Jurkat, Clone E6-1 (cell line): ENCODE measurements around the gene ADARB2.

Source experiments
- DNase-seq: peaks from one replicate; pipeline ENCODE4 v3.0.0-alpha.2; 2011; ENCODE audit warnings: low read depth, low spot score
- H3K4me3 ChIP-seq: 2 replicates; pipeline ENCODE4 v1.5.1; 2011; ENCODE audit warnings: mild to moderate bottlenecking, low read length, control low read depth, moderate library complexity

Gene ADARB2

DNA sequence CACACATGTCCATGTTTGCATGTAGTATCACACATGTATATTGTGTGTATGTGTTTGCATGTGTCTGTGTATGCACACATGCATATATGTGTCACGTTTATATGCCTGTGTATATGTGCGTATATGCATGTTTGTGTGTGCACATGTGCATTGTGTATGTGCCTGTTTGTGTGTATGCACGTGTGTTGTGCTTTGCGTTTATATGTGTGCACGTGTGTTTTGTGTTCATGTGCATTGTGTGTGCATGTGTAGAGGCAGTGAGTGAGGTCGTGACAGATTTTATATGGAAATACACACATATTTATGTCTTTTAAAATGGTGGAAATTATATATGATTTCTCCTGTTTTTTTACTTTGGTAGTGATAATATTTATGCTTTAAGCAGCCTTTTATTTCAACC lies 41.2 kb downstream of the ADARB2 start:
- no peak for DNase-seq
- H3K4me3 ChIP-seq, result no peak overlapping the region

DNA sequence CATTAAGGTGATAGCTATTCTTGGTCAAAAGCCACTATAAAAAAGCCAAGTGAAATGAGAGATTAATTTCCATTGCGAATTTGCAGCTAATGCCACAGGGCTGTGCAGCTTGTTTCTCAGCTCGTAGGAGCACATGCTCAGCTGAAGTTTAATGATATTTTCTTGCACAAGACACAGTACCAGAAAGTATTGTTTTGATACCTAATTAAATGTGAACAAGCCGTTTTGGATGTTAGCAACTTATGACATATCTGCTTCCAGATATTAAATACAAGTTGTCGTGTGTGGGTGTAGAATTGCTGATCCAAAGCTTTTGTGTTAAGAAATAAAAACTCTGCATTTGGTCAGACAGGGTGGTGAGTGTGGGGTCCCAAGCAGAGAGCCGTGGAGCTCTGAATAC lies 47.2 kb downstream of the ADARB2 start:
- DNase-seq, result no peak
- H3K4me3 ChIP-seq, result no peak overlapping the region

DNA sequence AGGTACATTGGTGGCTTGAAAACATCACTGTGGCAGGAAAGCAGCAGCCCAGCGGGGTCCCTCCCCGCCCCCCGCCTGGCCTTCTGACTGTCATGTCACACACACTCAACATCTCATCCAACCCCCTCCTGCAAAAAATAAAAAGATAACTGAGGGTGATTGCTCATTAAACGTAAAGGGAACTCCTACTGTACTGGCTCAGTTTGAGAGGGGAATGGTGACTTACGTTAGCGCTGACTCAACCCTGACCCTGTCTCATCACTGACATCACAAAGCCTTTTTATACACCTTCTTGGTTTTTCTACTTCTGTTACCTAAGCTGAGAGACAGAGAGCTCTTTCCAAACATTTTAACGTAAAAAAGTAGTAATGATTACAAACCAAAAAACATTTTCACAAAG lies 48.8 kb downstream of the ADARB2 start:
- no peak for DNase-seq
- H3K4me3 ChIP-seq, result no peak overlapping the region

DNA sequence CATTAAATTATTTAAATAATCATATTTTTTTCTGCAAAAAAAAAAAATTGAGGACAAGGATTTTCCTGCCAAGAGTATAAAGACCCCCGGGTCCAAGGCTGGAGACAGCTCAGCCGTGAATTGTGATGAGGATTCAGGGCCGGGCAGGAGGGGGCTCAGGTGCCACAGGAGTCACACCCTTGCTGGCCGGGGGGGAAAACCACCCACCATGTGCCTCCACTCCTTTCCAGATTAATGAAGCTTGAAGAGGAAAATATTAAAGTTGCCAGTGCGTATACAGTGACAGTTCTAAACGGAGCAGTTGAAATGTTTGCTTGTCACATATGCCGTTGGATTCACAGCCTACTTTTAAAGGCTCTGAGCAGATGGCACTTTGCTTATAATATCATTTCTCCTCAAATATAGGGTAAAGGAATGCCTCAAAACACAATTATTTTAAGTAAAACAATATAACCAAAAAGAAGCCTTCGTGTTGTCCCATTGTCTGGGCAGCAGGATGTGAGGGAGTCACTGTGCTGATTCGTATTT lies 49.6 kb downstream of the ADARB2 start:
- no peak overlapping the region for H3K4me3 ChIP-seq
- no peak for DNase-seq

DNA sequence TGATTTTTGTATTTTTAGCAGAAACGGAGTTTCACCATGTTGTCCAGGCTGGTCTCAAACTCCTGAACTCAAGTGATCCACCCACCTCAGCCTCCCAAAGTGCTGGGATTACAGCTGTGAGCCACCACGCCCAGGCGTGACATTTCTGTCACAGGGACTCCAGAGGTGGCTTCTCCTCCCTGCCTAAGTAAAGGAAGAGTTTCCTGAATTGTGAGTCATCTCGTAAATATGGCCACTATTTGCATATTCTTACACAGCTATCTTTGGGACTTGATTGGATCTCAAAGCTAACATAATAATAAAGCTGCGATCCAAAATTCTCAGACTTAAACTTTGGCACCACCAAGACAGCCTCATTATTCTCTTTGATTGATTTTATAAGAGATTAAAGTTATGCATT lies 50.1 kb downstream of the ADARB2 start:
- no peak for DNase-seq
- H3K4me3 ChIP-seq, result no peak overlapping the region

DNA sequence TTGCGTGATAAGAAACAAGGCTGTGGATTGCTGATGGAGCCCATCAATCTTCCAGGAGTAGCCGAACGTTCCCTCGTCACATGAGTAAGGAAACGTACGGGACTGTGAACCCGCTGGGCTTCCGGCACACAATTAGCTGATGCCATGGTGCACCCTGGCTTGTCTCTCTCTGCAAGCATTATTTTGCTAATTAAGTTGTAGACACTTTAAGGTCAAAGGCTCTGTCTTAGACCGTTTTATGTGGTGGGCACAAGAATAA lies 50.9 kb downstream of the ADARB2 start:
- no peak overlapping the region for H3K4me3 ChIP-seq
- no peak for DNase-seq

DNA sequence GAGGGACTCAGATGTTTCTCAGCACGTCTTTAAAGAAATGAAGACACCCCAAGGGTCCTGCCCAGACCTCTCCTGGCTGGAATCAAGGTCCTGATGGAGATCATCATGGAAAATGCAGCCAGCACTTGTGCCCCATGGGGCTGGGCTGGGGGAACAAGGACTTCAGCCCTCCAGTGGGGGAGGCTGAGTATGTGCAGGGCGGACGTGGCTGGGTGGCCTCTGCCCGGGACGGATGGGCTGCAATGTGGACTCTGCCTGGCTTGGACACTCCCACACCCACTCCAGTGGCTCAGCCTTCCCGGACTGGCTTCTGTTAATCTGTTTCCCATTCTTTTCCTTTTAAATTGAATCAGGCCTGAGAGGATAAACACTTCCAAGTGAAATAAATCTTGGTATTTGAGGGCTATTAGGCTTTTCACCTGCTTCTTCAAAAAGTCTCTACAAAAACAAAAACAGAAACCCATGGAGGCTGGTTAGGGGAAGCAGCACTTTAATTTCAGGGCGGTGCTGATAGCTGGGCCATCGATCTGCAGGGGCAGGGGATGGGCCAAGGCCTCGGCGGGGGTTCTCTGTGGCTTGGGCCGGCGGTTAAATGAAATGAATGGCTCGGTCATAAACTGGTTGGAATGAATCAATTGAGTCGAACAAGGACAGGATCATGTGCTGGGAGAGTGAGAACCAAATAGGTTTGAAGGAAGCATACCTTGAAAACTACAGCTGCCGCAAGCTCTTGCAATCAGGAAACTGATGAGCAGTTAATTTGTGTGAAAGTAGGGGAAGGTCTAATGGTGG lies 51.4 kb downstream of the ADARB2 start:
- no peak for DNase-seq
- no peak overlapping the region for H3K4me3 ChIP-seq

DNA sequence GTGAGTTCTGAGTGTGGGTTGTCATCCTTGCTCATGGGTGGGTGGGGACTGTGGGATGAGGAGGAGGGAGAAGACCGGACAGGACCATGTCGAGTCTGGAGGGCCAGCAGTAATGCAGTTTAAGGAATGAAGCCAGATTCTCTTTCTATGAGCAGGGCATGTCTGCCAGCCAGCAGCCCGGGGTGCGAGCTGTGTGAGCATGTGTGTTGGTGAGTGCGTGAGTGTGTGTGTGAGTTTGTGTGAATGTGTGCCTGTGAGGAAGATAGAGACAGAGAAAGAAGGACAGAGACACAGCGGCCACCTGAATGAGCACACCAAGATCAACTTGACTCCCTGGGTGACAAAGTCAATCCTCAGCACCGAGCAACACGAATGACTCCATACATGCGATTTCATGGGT lies 52.3 kb downstream of the ADARB2 start:
- DNase-seq, result no peak

DNA sequence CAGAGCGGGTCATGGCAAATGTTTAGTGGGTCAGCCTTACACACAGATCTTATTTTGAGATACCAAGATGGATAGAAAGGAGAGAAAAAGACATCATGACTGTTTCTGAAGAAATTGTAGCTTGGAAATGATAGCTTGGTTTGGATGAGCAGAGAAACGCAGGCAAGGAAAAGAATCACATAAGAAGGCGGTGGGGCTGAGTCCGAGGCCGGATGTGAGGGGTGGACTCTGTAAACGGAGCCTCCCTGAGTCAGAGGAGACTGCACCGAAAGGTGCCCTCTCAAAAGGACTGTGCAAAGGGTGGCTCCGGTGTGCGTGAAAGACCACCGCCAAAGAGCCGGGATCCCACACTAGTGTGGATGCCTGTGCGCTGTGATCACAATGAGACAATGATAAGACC lies 53.7 kb downstream of the ADARB2 start:
- DNase-seq, result no peak
- H3K4me3 ChIP-seq, result no peak overlapping the region

More for the DNA sequence above, 52.3 kb downstream of the ADARB2 start:
- H3K4me3 ChIP-seq, result no peak overlapping the region

DNA sequence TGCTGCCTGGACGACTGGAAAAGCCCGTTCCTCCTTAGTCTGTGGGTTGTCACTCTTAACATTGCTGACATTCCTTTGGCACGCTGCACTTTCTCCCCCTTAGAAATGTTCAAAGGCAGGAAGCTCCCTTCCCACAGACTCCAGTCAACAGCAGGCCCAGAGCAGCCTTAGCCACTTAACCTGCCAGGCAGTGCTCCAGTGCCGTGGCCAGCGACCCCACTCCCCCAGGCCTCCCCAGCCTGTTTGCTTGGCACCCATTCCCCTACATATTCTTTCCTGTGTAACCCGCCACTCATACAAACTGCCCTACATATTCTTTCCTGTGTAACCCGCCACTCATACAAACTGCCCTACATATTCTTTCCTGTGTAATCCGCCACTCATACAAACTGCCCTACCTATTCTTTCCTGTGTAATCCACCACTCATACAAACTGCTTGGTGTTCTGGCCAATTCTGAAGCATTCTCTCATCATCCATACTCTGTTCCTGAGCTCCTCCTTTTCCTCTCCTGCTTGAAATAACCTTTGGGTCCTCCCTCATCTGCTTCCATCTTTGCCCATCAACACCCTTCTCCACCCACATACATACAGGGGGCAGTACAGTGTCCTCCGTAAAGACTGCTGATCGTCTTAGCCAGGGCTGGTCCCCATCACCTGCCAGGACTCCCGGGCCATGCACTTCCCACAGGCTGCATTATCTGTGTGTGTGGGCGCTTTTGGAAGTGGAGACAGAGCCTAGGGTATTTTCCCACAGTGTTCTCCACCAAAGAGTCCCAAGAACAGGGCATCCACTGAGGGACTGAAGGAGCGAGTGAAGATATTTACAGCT lies 57.3 kb downstream of the ADARB2 start:
- no peak overlapping the region for H3K4me3 ChIP-seq
- DNase-seq, result no peak

DNA sequence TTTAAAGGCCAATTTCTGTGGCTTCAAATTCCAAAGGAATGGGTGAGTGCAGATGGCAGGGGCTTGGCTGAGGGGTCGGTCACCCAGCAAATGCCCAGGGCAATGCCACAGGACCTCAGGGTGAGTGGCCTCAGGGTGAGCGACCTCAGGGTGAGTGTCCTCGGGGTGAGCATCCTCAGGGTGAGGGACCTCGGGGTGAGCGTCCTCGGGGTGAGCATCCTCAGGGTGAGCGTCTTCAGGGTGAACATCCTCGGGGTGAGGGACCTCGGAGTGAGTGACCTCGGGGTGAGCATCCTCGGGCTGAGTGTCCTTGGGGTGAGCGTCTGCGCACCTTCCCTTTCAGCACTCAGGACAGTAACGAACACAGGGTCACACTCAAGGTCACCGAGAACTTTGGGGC lies 59.2 kb downstream of the ADARB2 start:
- DNase-seq, result no peak

DNA sequence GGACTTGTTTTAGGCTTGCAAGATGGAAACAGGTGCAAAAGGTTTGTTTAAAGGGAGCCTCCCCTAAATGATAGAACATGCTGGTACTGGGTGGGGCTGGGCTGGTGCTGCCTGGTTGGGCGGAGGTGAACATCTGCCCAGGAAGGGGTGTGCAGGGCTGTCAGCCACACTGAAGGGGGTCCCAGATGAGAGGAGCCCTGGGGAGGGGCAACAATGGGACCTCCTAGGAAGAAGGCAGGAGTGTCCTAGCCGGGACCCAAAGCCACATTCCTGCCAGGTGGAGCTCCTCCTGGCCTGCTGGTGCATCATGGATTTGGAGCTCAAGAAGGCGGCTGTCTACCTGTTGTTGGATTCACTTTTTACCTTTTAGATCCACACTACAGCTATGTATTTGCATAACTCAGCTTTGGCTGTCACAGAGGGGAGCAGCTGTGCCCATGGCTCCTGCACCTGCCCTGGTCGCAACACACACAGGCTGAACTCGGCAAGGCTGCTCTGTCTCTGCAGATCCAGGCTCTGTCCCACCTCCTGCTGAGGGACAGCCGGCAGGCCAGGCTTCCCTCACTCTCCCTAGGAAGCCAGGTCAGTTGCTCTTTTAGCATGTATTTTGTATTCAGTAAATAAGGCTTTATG lies 59.9 kb downstream of the ADARB2 start:
- no peak overlapping the region for H3K4me3 ChIP-seq
- no peak for DNase-seq

More for the DNA sequence above, 59.2 kb downstream of the ADARB2 start:
- no peak overlapping the region for H3K4me3 ChIP-seq

DNA sequence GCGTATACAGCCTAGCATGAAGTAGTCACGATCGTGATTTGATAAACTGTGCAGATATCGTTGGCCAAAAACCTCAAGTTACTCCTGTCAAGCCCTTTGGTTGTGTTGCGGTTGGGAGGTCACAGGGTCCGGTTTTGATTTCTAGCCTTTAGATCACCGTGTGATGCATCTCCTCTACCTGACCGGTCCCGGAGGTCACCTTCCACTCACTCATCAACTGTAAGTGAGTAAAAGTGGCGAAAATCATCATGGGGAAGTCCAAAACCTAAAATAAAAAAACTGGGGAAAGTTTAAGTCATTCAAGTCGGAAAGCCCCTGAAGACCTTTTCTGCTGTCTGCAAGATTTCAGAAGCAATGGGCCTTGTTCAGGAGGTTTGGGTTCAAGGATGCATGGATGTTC lies 62.8 kb downstream of the ADARB2 start:
- no peak for DNase-seq
- H3K4me3 ChIP-seq, result no peak overlapping the region

DNA sequence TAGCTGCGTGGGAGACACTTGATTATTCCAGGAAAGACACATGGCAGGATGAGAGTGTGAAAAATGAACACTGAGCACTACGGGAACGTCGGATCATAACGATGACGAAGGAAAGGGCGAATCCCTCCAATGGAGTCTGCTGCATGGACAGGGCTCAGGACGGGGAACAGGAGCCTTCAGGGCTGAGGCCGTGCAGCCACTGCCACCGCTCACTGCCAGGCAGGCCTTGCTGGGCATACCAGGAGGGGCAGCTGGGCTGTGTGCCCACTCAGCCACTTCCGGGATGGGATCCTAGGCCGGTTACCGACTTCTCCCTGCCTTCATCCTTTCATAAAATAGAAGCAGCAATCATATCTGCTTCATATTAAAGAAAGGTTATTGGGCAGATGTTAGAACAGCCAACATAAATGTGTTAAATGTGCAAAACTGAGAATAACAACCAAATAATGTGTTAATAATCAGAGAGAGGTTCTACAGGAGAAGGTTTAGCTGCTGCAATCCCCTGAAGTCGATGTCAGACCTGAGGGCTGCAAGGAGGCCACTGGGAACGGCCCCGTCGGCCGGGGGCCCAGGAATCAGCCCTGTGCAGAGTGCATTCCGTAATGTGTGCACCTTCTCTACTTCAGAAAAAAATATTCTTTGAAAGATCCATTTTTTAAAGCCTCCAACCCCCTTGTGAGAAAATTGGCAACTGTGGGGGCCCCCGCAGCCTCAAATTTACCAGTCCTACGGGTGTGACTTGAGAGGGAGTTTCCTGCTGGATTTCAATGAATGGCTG lies 63.6 kb downstream of the ADARB2 start:
- DNase-seq, result no peak
- H3K4me3 ChIP-seq, result no peak overlapping the region

DNA sequence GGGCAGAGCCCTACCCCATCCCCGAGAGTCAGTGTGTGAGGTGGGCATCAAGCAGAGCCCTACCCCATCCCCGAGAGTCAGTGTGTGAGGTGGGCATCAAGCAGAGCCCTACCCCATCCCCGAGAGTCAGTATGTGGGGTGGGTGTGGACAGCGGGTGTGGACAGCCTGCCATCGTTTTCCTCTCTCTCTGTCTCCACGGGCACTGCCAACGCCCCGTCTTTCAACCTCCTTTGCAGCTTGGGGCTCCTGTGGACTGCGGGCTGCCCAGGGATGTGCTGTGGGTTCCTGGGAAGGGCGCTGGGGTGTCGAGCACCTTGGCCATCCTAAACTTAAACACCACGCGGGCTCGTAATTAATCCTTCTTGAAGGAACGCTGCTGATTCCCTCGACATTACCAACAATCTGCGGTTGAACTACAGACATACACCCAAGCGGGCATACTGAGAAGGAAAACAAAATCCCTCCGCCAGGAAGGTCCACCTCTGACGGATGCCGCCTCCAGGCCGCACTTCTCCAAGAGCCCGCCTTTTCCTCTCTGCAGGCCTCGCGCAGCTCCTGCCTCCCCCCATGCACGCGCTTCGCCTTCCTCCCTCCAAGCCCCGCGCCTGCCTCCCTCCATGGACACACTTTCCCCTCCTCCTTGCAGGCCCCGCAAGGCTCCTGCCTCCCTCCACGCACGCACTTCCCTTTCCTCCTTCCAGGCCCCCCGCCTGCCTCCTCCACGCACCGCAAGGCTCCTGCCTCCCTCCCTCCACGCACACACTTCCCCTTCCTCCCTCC lies 65.1 kb downstream of the ADARB2 start:
- no peak for DNase-seq
- H3K4me3 ChIP-seq, result no peak overlapping the region

DNA sequence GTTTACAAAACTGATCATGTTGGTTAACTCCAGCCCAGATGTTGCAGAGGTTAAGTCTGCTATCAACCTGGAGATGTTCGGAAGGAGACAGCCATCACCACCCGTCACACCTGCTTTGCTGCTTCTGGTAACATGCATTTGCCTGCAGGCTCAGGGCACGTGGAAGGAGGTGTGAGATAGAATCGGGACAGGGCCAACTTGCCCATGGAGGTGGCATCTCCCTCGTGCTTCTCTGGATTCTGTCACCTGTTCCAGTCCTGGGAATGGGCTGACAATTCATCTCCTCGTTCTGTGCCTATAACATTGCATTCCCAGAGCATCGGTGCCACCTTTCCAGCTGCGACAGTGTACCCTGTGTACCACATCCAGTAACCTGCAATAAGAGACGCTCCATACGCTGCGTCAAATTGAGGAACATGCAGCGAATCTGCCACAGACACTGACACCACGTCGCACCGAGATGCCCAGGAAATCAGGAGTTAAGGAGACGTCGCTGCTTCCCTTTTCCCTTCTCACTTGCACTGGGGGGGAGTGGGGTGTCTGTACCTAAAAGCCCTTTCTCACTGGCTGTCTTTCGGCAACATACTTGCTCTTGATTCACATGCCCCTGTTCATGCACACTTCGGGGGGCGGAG lies 65.8 kb downstream of the ADARB2 start:
- H3K4me3 ChIP-seq, result no peak overlapping the region
- DNase-seq, result no peak

DNA sequence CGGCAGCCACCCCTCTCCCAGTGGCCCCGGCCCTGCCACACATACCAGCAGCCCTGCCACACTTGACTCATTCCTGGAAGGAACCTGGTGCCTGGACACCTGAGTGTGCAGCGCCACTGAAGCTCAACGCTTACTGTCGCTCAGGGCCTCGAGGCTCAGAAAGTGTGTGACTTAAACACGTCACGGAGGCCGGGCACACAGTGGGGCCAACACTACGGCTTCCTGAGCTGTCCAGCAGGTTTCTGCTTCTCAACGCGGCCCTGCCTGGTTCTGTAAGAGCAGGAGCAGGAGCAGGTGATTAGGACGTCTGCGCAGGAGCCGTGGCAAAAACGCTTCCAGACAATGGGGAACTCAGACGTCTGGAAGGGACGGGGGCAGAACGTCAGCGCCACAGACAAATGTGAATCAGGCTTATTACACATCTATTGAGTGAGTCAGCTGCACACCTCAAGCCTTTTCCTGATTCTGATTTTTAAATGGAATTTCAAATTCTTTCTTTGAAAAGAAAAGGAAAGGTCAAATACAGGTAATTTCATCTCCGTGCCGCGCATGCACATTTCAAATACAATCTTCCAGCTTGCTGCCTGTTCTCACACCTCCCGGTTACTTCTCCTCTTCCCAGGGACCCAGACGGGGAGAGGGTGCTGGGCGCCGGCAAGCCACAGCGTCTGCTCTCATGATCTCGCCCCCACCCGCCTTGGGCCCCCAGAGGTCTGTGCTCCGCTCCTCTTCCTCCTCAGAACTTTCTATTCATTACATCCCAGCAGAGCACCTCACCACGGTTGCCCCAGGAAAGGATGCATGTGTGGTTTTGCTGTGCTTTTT lies 66.6 kb downstream of the ADARB2 start:
- no peak overlapping the region for H3K4me3 ChIP-seq
- no peak for DNase-seq
